Stimulated activated CD4-positive, alpha-beta T cell treated with anti-CD3 and anti-CD28 coated beads, Interleukin-1b, Interleukin-23, amount 100 ng/mL, for 48 hours (primary cell): ENCODE measurements around the gene SLC26A8.
A peak's percentile ranks its signal among the peaks of the same experiment; 100 is the strongest.
"Not testable (repeated sequence)": the region's sequence is repeated elsewhere in the genome, so short reads cannot be mapped to it uniquely, and the experiment has no call there.

Experiments
- DNase-seq: peaks from one replicate; pipeline ENCODE4 v3.0.0-alpha.2; 2020

Gene SLC26A8

DNA sequence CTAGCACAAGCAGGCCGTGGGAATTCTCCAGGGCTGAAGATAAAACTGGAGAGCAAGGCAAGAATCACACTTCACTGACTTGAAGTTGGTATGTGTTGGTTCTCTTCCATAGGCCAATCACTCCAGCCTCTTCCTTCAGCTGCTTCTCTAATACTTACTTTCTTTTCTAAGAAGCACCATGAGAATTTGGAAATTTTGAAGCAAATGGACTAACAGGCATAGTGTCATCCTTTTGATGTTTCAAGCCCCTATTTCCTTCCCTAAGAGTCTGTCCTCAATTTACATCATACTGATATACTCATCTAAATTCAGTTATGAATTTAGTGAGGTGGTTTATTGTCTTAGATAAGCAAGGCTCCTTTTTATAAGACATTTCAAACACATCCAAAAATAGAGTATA lies 24.0 kb downstream of the SLC26A8 start:
- DNase-seq = no peak

DNA sequence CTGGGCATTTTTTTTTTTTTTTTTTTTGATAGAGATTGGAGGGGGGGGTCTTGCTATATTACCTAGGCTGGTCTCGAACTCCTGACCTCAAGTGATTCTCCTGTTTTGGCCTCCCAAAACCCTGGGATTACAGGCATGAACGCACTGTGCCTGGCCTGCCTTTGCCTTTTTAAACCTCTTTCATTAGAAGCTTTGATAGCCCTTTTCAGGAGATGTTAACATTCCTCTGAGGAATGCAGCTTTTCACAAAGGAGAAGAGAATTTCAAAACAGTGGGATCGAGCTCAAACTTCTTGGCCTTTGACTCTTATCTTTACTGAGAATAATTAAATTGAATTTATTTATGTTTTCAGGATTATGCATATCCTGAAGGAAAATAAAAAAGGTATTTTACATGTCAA lies 31.3 kb downstream of the SLC26A8 start:
- no peak for DNase-seq

DNA sequence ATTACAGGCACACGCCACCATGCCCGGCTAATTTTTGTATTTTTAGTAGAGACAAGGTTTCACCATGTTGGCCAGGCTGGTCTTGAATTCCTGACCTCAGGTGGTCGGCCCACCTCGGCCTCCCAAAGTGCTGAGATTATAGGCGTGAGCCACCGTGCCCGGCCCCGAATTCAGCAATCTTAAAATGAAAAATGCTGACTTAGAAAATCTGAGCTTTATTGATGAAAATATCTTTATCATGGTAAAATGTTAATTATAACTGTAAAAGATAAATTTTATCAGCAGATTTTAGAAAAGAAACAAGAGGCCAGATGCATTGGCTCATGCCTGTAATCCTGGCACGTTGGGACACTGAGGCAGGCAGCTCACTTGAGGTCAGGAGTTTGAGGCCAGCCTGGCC lies 36.4 kb downstream of the SLC26A8 start:
- DNase-seq = not testable (repeated sequence)

DNA sequence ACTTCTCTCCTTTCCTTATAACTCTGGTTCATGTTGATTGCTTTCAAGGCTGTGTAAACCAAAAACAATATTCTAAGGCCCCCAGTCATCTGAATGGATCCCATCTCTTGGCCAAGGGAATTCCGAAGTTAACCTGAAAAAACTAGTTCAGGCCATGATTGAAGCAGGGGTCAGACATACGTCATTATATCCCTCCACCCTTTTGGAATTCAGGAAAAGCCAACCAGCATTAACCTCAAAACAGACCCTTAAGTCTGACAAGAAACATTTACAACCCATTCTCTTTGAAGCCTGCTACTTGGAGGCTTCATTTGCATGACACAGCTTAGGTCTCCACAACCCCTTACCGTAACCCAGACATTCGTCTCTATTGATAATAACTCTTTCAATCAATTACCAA lies 39.7 kb downstream of the SLC26A8 start:
- DNase-seq = no peak

DNA sequence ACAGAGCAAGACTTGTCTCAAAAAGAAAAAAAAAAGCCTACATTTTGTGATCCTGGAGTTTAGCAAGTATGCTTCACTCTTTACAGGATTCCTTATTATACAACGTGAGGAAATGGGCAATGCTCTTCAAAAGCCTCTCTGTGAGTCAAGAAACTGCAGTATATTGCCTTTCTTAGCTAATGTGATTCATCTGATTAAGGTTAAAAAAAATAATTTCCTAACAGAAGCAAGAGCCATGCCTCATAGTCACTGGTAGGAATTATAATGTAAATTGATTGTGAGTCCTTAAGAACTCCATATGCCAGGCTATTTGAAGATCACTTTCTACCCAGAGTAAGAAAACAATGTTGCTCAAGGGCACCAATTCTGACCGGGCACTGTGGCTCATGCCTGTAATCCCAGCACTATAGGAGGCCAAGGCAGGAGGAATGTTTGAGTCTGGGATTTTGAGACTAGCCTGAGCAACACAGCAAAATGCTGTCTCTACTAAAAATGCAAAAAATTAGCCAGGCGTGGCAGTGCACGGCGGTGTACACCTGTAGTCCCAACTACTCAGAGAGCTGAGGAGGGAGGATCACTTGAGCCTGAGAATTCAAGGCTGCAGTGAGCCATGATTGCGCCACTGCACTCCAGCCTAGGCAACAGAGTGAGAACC lies 43.3 kb downstream of the SLC26A8 start:
- DNase-seq = no peak

DNA sequence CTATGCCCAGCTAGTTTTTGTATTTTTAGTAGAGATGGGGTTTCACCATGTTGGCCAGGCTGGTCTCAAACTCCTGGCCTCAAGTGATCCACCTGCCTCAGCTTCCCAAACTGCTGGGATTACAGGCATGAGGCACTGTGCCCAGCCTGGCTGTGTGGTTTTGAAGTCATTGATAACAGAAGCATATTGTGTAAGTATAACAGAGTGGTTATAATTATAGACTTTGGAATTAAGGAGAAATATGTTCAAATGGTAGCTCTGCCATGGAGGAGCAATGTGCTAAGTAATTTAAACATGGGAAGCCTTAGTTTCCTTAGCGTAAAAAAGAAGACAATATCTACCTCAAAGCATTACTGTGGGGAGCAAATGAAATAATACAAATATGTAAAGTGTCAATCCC lies 44.3 kb downstream of the SLC26A8 start:
- DNase-seq = not testable (repeated sequence)

DNA sequence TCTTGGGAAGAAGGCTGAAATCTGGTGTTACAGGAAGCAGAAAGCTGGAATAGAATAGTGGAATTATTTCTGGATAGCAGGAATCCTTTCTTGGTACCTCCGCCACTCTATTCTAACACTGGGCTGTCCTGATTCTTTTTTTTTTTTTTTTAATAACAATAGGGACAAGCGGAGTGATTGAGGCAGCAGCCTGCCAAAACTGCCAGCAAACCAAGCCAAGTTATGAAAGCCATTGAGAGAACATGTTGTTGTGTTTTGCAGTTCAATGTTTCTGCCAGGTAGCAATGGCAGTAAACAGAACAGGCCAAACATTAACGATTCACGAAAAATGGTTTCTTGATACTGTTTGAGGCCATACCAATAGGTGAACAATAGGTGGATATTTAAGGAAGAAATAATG lies 47.1 kb downstream of the SLC26A8 start:
- no peak for DNase-seq

DNA sequence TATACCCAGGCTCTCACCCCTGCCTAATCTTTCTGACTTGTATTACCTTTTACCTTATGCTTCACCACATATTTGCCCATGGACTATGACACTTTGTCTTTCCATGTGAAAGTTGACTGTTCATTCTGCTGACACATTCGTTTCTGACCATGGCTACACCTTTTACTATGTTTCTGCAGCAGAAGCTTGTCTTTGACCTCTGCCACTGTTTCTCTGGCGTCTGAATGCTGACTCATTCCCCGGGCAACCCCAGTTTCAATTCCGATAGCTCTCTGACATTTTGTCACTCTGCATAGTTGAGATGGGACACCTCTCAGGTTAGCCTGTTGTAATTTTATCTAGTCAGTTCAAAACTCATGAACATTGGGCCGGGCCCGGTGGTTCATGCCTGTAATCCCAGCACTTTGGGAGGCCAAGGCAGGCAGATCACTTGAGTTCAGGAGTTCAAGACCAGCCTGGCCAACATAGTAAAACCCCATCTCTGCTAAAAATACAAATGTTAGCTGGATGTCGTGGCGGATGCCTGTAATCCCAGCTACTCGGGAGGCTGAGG lies 50.7 kb downstream of the SLC26A8 start:
- DNase-seq = peak; percentile 57

DNA sequence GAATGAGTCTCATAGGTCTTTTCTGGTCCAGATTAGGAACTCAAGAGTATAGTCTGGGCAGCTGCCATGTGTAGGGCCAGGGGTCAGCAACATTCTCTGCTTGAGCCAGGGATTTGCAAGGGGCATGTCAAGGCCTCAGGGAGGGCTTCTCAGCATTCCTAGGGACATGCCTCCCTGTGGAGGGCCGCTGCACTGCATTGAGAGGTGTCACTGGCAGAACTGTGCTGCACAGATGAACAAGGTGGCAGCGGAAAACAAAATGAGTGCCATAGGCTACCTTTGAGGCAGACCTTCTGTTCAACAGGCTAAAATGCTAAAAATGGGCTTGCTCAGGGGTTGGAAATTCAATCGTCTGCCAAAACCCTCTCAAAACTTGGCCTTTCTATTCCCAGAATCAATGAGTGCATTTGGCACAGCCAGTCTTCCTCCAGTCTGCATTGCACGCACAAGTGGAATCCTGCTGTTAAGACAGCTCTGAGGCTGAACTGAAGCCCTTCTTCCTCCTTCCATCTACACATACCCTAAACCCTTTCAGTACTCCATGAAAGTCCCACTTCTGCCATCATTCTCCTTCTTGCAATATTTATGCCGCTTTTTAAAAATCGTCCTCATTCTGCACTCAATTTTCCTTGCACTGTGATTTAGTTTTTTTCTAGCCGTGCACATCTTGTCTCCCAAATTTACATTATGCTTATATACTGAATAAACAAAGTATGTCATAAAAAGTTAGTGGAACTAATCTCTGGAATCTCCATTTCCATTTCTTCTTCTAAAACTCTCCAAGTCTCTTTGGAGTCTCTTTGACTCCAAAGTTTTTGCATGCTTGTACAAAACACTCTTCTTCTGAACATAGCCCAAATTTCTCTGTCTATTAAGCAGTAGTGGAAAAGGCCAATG lies 51.7 kb downstream of the SLC26A8 start:
- no peak for DNase-seq

DNA sequence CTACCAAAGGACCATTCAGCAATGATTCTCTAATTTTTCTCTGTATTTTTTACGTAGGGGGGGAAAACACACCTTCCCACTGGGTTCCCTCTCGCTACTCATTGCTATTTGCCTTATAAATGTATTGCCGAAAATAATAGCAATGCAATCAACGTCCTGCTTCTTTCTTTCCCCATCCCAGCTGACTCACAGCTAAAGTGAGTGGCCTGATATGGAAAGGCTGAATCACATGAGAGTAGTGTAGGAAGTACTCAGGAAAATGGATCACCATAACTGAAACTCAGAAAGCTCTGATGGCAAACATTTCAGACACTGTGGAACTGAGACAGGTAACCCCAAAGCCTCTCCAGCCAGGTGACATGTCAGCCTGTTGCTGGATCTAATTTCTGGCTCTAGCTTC lies 54.3 kb downstream of the SLC26A8 start:
- no peak for DNase-seq

DNA sequence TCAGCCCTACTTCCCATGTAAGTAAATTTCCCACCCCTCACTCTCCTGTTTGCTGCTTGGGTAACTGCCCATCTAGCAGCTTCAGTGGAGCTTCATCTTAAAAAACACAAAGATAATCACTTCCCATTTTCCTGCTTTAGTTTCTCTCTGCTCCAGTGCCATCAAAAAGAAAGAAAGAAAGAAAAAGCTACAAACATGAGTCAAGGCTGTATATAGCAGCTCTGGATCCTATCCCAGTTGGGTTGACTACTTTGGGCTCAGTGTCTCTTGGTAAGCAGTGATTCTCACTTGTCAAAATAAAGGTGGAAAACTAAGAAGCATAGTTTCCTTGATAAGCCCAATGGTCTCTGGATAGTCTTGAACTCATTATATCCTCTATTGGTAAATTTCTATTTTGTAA lies 54.8 kb downstream of the SLC26A8 start:
- no peak for DNase-seq

DNA sequence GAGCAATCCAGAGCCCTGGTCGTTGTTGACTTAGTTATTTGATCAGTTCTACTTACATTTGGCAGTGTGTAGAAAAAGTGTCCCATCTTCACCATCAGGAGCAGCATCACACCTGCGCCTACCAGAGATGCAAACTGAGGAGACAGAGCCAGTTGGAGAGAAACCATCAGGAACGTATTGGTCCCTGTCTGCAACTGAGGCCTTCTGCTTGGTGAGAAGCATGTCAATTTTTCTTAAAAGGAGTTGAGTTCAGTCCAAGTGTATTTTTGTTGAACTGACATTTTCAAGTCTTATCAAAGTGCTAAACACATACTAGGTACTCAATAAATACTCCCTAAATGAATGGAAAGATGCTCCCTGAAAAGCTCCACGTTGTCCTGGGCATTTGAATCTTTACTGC lies 55.6 kb downstream of the SLC26A8 start:
- no peak for DNase-seq

DNA sequence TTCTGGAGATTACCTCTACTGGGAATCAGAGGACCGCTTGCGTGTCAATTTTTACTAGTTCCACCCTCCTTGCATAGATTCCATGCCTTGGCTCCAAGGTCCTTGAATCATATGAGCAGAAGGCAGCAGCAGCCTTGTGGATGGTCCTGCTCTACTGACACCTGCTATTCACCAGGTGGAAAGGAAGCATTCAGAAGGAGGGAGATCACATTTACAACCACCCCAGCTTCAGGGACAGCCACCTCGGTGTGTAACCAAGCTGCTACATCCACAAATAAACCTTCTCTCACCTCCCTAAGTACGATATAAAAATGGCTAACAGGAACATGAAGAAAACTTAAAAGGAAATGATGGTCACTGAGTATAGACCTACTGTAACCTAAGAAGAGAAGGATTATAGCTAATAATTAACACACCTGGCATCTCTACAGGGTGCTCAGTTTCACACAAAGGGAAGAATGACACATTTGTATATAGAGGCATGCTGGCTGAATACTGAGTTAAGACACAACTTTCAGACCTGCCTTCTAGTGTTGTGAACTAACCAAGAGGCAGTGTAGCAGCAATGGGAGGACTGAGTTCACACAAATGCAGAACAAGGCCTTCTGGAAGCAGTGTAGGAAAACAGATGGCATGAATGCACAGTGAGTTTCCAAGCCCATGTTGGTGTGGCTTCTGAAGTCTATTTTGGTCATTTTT lies 57.2 kb downstream of the SLC26A8 start:
- DNase-seq = no peak

DNA sequence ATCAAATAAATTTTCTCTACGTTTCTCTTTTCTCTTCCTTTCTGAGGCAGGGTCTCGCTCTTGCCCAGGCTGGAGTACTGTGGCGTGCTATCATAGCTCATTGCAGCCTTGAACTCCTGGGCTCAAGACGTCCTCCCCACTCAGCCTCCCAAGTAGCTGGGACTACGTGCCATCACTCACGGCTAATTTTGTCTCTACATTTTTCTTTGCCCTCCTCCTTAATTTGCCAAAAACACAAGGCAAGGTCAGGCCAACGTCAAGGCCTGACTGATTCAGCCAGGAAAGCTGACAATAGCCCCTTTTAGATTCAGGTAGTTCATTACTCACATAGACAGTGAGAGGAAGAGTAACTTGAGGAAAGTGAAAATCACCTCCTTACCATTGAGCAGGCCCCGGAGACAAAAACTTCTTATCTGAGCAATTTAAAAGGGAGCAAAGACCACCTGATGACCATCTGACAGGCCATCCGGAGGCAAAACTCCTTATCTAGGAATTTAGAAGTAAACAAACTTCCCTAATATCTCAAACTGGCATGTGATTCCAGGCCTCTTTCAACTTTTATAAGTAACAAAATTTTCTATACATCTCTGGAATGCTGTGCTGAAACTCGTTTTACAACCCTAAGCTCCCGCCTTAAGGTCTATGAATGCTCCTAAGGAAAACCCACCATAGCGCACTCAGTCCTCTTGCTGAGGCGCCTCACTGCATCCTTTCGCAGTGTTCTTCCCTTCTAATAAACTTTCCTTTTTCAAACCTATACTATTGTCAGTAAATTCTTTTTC lies 61.5 kb downstream of the SLC26A8 start:
- no peak for DNase-seq

DNA sequence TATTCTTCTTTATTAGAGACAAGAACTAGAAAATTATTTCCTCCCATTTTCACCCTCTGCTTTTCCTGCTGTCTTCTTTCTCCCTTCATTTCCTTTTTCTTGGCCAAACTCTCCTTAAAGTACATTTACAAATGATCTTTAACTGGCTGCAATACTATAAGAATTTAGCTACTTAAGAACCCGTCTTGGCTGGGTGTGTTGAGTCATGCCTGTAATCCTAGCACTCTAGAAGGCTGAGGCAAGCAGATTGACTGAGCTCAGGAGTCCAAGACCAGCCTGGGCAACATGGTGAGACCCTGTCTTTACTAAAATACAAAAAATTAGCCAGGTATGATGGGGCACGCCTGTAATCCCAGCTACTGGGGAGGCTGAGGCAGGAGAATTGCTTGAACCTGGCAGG lies 64.3 kb downstream of the SLC26A8 start:
- DNase-seq = no peak

DNA sequence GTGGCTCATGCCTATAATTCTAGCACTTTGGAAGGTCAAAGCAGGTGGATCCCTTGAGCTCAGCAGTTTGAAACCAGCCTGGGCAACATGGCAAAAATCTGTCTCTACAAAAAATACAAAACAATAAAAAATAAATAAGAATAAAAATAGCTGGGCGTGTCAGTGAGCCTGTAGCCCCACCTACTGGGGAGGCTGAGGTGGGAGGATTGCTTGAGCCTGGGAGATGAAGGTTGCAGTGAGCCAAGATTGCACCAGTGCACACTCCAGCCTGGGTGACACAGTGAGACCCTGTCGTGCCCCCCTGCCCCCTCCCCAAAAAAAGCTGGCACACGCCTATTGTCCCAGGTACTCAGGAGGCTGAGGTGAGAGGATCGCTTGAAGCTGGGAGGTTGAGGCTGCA lies 68.5 kb downstream of the SLC26A8 start:
- DNase-seq = no peak

DNA sequence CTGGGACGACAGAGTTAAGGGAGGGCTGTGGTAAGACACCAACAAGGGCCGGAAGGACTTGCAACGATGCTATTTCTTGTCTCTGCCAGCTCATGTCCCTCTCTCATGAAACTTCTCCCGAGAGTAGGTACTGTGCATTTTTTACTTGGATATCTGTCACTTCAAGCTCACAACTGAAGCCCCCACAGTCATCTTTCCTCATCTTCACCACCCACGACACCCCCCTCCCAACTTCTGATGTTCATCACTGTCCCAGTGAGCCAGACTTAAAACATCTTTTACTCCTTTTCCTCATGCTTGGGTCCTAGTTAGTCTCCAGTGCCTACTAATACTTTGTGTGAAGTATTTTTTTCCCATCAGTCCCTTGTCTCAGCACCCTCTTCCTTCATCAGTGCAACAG lies 68.9 kb downstream of the SLC26A8 start:
- DNase-seq = no peak

DNA sequence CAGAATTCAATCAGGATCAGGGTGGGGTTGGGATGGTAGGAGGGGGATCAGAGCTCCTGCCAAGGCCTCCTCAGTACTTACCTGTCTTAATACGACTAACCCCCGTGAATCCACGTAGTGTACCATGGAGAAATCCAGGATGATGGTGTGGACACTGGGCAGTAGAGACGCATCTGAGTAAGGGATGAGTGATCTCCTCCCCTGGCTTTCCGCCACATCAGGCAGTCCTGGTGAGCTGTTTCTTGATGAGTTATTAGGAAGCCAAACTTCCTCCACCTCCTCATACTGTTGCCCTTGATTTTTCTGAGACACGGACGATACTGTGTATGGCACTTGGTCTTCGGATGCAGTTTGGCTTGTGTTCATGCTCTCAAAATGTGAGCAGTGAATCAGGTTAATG lies 69.4 kb downstream of the SLC26A8 start:
- no peak for DNase-seq

DNA sequence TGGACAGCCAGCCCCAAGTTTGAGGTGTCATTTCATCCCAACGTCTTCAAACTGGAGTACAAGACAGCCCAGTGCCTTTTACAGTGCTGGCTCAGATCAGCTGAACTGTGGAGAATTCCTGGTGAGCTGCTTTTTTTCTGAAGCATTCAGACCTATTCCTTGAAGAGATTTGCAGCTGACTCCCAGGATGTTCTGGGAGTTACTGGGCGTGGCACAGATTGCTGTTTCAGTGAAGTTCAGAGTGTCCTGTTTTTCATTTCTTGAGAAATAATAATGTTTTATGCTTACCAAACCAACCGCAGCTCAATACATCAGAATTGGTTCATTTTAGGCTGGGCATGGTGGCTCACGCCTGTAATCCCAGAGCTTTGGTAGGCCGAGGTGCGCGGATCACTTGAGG lies 70.1 kb downstream of the SLC26A8 start:
- no peak for DNase-seq

DNA sequence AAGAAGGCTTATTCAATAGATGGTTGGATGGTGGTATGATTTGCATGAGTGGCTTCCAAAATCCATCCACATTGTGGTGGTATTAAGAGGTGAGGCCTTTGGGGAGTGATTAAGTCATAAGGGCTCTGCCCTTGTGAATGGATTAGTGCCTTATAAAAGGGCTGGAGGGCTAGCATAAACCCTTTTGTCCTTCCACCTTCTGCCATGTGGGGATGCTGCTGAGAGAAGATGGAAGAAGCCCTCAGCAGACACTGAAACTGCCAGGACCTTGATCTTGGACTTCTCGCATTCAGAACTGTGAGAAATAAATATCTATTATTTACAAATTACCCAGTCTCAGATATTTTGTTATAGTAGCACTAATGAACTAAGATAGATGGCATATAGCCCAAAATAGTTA lies 75.7 kb downstream of the SLC26A8 start:
- no peak for DNase-seq

DNA sequence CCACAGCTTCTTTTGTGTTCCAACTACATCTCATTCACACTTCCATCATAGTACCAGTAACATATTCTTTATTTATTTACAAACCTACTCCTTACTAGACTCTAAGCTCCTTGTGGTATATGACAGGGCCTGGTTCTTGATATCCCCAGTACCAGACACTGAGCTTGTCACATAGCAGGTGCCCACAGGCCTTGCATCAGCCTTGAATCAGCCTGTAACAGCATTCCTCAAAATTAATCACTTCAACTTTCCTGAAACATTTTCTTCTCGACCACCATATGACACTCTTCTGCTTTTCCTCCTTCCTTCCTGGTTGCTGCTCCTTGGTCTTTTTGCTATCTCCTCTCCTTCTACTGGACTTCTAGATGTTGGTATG lies 78.8 kb downstream of the SLC26A8 start:
- no peak for DNase-seq

DNA sequence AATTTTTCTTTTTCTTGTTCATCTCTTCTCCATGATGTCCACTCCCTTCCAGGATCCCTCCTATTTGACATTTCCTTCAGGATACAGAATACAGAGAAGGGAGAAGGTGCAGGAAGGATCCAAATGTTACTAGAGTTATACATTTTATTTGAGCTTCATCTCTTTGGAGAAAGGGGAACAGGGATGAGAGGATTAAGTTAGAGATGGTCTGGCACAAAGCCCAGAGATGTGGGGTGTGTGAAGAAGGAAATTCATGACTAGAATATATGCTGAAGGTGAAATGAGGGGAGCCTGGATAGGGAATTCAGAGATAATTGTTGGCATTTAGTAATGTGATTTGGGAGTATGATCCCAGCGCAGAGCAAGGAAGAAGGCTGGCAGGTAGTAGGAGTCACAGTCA lies 81.1 kb downstream of the SLC26A8 start:
- no peak for DNase-seq

DNA sequence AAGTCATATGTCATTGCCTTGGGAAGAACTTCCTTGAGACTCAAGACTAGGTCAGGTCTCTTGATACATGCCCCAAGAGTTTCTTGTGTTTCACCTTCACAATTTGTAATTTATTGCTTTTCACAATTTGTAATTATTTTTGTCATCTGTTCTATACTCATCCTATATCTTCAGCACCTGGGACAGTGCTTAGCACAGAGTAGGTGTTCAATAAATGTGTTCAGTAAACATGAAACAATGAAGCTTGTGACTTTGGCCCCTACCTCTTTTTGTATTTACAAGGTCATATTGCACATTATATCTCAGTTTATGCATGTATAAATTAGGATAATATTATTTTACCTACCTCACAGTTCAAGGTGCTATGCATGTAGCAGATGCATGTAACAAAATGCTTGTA lies 82.1 kb downstream of the SLC26A8 start:
- no peak for DNase-seq
